ENCODE measurements around the gene CADPS.

DNA sequence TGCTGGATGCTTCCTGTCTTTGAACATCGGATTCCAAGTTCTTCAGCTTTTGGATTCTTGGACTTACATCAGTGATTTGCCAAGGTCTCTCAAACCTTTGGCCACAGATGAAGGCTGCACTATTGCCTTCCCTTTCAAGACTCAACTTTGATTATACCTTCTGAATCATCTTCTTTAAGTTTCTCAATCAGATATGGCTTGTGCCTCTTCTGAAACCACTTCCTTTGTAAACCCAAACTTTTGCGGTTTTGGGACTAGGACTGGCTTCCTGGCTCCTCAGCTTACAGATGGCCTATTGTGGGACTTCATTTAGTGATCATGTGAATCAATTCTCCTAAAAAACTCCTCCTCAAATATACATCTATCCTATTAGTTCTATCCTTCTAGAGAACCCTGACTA, 47.1 kb upstream of the CADPS start:
- TF ChIP-seq, protein P1, sequence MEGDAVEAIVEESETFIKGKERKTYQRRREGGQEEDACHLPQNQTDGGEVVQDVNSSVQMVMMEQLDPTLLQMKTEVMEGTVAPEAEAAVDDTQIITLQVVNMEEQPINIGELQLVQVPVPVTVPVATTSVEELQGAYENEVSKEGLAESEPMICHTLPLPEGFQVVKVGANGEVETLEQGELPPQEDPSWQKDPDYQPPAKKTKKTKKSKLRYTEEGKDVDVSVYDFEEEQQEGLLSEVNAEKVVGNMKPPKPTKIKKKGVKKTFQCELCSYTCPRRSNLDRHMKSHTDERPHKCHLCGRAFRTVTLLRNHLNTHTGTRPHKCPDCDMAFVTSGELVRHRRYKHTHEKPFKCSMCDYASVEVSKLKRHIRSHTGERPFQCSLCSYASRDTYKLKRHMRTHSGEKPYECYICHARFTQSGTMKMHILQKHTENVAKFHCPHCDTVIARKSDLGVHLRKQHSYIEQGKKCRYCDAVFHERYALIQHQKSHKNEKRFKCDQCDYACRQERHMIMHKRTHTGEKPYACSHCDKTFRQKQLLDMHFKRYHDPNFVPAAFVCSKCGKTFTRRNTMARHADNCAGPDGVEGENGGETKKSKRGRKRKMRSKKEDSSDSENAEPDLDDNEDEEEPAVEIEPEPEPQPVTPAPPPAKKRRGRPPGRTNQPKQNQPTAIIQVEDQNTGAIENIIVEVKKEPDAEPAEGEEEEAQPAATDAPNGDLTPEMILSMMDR (conservative IDR thresholded peaks at IDR 0.05 in 1 of 2, IDR thresholded peaks at IDR 0.05 in 1 of 2; ENCODE audit: extremely low read depth in 1 of 2, insufficient read depth in 1 of 2, low read depth in 1 of 2, low read length in 2 of 2): no peak
- TF ChIP-seq EZH2 (IDR thresholded peaks at IDR 0.05; ENCODE audit: borderline replicate concordance, low read length): no peak

All from mammary epithelial cell (primary cell).